Right lobe of liver (tissue), 6 donors: ENCODE measurements around the gene ZNF416. TPM values are rescaled to one million over a fixed set of nuclear protein-coding genes. Genes with fewer than 3 reads are reported as not detected.

Experiments
- ATAC-seq, 4 donors: fragments of 200-7000 bp; cut with Tn5 transposase; one replicate each; pipeline ENCODE4 v1.9.1; 2020; ENCODE audit warnings: mild to moderate bottlenecking in 4 of 4, moderate library complexity in 4 of 4
- DNase-seq, 3 donors: peaks; one replicate each; pipeline ENCODE4 v3.0.0-alpha.2; 2020
- H3K27ac ChIP-seq, 3 donors: fragments of 200-600 bp; one replicate each; pipeline ENCODE4 v1.8.0; 2022
- H3K27me3 ChIP-seq, 2 donors: fragments of 200-600 bp; one replicate each; pipeline ENCODE4 v1.8.0; 2022
- H3K36me3 ChIP-seq, 4 donors: fragments of 200-600 bp; sonication (generic) in 1 of 4; one replicate each; pipeline versions ENCODE4 v1.5.1 to v1.8.0; 2017 to 2022; ENCODE audit warnings: control low read depth in 1 of 4
- H3K4me1 ChIP-seq, 4 donors: fragments of 200-600 bp; sonication (generic) in 1 of 4; one replicate each; pipeline versions ENCODE4 v1.5.1 to v1.8.0; 2017 to 2022; ENCODE audit warnings: control low read depth in 1 of 4
- H3K4me3 ChIP-seq, 3 donors: fragments of 200-600 bp; one replicate each; pipeline ENCODE4 v1.8.0; 2022
- H3K9me3 ChIP-seq, 4 donors: fragments of 200-600 bp; sonication (generic) in 1 of 4; one replicate each; pipeline versions ENCODE4 v1.5.1 to v1.8.0; 2017 to 2022; ENCODE audit warnings: control low read depth in 1 of 4
- CTCF ChIP-seq, 4 donors: fragments of 200-600 bp in 3 of 4; fragments of 450-650 bp in 1 of 4; IDR thresholded peaks; one replicate each; pipeline versions ENCODE4 v1.5.1 to v1.8.0; 2016 to 2022; ENCODE audit warnings: antibody characterized with exemption in 4 of 4, mild to moderate bottlenecking in 2 of 4
- POLR2A ChIP-seq: fragments of 450-650 bp; IDR thresholded peaks from one replicate; pipeline ENCODE4 v1.6.1; 2017; ENCODE audit warnings: antibody characterized with exemption, mild to moderate bottlenecking
- WGBS: methylation state at CpG from one replicate; pipeline ENCODE4 v1.1.6; 2018; ENCODE audit warnings: low coverage, low lambda C conversion rate; ENCODE audit not compliant: insufficient coverage; ENCODE audit errors: missing lambda C conversion rate; 5-methylcytosine and 5-hydroxymethylcytosine counted together
- intact Hi-C, 2 donors: fragments of 100-400 bp; cut with DNase I; formaldehyde crosslinking; loops; one replicate each; pipeline versions ENCODE4 v1.11.2 to v1.14.1; 2022
- long read RNA-seq: library from polyadenylated mRNA; unstranded; transcript quantifications from one replicate; pipeline ENCODE4 v2.0.0, GENCODE V29; 2019
- total RNA-seq, 6 experiments: library from RNA; depleted of rRNA in 2 of 6; stranded (reverse); fragments of >200 nt in 2 of 6; fragmentation: NEBNext Ultra II Directional in 3 of 6; extraction: Animal tissue kit (Norgen Biotek cat#: 25700) in 3 of 6; gene quantifications; one replicate each; pipeline versions ENCODE4 v1.1.0 to v1.2.4, GENCODE V29; 2016 to 2023
- donor health status: DM: no; HTN: yes; CAD: no.
- donor health status: DM: no; HTN: no; CAD: no.
- donor health status: DM: no; HTN: no; CAD: no.
- donor health status: DM: no; HTN: yes; CAD: no.
- donor health status: DM: no; HTN: yes; CAD: no.

The ZNF416 gene
- total RNA-seq: 1 to 10 TPM in 4 of 6 experiments, under 1 TPM in 2; 0.43 to 1.8 (median 1.2) TPM
- long read RNA-seq: 0 reads

- Histone ChIP-seq H3K4me3 (peak within 1 kb of the TSS; percentile 96 to 100 (median 96)), H3K36me3 (peaks cover 0 to 22% (median 7%) of the 10 kb centered on the region in 4 donors), H3K27ac (peak within 1 kb of the TSS in 1 of 3 donors; percentile 48), H3K27me3 (no peaks in the 10 kb centered on the region), H3K9me3 (peaks cover 0 to 15% (median 7%) of the 10 kb centered on the region in 4 donors), H3K4me1 (peaks cover 0 to 6% (median 0%) of the 10 kb centered on the region in 4 donors)
- TF ChIP-seq CTCF (IDR thresholded peaks at IDR 0.05): peak in 3 of 4 donors; percentile 11 to 23 (median 19)
- TF ChIP-seq POLR2A: no peak
- intact Hi-C loops: no loop called here
- peak; percentile 98 to 100 (median 100) for ATAC-seq
- WGBS: 0% methylated on average over 14 of the region's 62 CpGs
- peak; percentile 94 to 98 (median 98) for DNase-seq
These were observed at the start of gene ZNF416 for GRCh38 chr19:57578487-57579205. Gene ZNF416, minus strand, starts transcription at chr19:57578911. Its CDS starts 207 bp downstream, at chr19:57578704.

- Histone ChIP-seq H3K9me3 (peaks cover 0 to 84% (median 55%) of the 10 kb centered on the region in 4 donors), H3K4me1 (no peaks in the 10 kb centered on the region), H3K27me3 (no peaks in the 10 kb centered on the region), H3K4me3 (no peak overlapping the region), H3K36me3 (peaks cover 9 to 46% (median 19%) of the 10 kb centered on the region in 4 donors), H3K27ac (no peak overlapping the region)
- TF ChIP-seq CTCF (IDR thresholded peaks at IDR 0.05) (no peak), POLR2A (no peak)
- no peak for DNase-seq
- ATAC-seq: no peak
- intact Hi-C loops: no loop called here
These were observed 44.4 kb upstream of the ZNF416 start for GRCh38 chr19:57623091-57623490.

GRCh38 chr19:57620673-57621348 is 42.1 kb upstream of the ZNF416 start:
- Histone ChIP-seq H3K27me3 (no peaks in the 10 kb centered on the region), H3K4me1 (no peaks in the 10 kb centered on the region), H3K4me3 (no peak overlapping the region), H3K9me3 (peaks cover 0 to 86% (median 57%) of the 10 kb centered on the region in 4 donors), H3K27ac (no peak overlapping the region), H3K36me3 (peaks cover 9 to 46% (median 19%) of the 10 kb centered on the region in 4 donors)
- TF ChIP-seq POLR2A (no peak), CTCF (IDR thresholded peaks at IDR 0.05) (no peak)
- 94% methylated on average over 8 of the region's 10 CpGs for whole genome bisulfite sequencing
- no peak for ATAC-seq
- DNase-seq: no peak
- intact Hi-C loops: no loop called here

- no peak overlapping the region for H3K27ac ChIP-seq
- H3K4me3 ChIP-seq: peak overlapping the region in 1 of 3 donors; percentile 100
- ATAC-seq (no peak), DNase-seq (no peak)
- H3K9me3 ChIP-seq: peaks cover 0 to 41% (median 26%) of the 10 kb centered on the region in 4 donors
- H3K27me3 ChIP-seq: no peaks in the 10 kb centered on the region
- H3K36me3 ChIP-seq: peaks cover 4 to 20% (median 15%) of the 10 kb centered on the region in 4 donors
- peaks cover 0 to 4% (median 0%) of the 10 kb centered on the region in 4 donors for H3K4me1 ChIP-seq
- WGBS: 83% methylated on average over 1 of the region's 3 CpGs
- intact Hi-C loops: no loop called here
- no peak for TF ChIP-seq POLR2A
These were observed 36.6 kb upstream of the ZNF416 start for GRCh38 chr19:57615346-57615745.
